GM21619 (cell line): ENCODE measurements around the gene C12orf43.

ENCODE experiments used
- ATAC-seq: cut with Tn5 transposase; IDR thresholded peaks from one replicate; pipeline ENCODE4 v1.9.1; 2021; ENCODE audit not compliant: unreplicated experiment

The C12orf43 gene

DNA sequence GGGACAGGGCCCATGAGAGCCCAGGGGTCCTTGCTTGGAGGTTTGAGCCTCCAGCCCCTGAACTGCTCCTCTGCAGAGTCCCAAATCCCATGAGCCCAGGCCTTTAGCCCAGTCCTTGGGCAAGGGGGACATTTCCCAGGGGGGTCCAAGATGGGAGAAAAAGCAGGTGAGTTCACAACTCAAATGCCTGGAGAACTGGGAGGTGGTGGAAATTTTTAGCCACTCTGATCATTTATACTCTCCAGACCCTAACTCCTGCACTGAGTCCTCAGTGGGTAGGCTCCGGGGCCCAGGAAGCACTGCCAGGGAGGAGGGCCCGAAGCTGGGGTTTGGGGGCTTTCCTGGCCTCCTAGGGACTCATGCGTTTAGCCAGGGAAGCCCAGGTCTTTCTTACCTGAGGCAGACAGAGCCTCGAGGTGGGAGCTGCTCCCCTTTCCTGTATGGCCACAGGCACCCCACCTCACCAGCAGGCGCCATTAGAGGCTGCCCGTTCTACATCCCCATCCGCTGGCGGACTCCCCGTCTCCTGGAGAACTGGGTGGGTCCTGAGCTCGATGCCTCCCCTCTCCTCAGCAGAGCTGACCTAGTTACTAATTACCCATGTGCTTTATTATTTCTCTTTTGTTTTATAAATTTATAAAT lies 36.9 kb downstream of the C12orf43 start:
- ATAC-seq, result no peak

- ATAC-seq, result no peak
Measured at GRCh38 chr12:120978296-120979219, 37.7 kb downstream of the C12orf43 start, which contains the start of gene HNF1A. TSS of gene HNF1A (plus strand) at chr12:120978543. CDS start at chr12:120978769, 226 bp downstream.

GRCh38 chr12:120977531-120978295 lies 38.6 kb downstream of the C12orf43 start:
- ATAC-seq, result no peak

DNA sequence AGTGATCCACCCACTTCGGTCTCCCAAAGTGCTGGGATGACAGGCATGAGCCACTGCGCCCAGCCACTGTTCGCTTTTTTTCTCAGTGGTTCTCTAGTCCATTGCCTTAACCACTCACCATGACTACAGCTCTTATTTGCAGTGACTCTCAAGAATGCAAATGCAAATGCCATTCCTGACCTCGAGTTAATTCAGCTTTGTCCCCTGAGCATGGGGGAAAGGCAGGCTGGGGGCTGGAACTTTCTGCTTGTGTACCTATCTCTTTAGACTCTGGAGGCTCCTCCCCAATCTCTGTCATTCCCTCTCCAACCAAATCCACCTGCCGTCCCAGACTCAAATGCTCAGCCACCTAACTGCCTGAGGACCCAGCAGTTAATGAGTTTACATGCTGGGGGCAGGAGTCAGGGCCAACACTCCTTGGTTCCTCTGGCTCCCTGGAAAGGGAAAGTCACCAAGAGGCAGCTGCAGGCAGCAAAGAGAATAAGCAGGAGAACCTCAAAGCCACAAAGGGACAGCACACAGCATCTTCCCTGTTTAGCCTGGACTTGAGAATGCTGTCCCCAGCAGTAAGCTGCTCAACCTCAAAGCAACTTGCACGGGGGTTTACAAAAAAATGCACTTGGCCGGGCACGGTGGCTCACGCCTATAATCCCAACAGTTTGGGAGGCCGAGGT lies 43.3 kb downstream of the C12orf43 start:
- ATAC-seq, result no peak

DNA sequence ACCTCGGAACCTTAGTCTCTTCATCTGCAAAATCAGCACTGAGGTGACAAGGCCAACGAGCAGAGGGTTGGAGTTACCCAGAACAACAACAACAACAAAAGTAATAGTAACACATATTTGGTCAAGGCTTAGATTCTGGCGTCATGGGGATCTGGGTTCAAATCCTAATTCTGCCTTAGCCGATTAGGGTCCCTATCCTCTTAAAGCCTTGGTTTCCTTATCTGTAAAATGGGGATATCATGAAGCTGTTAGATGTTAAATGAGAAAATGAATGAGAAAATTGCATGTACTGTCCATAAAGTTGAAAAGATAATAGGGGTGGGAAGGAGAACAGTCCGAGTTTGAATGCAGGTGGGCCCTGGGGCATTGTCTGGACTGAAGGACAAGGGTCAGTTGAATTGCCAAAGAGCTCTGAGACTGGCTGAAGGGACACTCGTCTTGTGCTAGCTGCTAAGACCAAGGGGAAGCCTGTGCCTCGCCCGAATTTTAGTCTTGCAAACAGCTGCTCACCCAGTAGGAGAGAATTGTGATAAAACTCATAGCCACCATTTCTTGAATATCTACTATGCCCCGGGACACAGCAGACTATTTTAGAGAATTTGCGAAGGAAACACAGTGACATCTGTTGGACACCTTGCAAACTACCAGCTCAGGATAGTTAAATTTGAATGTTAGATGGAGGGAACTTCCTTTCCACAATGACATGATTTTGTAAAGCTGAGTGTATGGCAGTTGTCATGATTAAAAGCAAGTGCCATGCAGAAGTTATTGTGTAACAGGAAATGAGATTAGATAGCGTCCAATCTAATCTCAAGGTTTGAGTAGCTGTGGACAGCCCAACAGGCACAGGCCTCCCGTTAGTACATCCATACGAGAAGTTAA lies 44.7 kb downstream of the C12orf43 start:
- no peak for ATAC-seq

DNA sequence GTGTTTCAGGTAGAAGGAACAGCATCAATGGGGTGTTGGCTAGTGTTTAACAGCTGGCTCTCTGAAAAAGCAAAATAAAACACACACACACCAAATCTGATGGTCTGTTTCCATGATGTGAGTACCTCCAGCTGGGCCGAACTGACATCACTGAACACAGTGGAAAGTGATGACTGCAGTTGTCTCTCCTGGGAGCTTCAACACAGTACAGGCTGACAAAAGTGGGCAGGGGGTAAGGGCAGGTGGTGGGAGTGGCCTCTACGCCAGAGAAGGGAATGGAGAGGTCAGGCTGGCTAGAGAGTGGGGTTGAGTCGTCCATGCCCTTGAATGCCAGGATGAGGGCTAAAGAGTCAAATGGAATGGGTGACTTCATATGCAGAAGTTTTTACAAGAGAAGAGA lies 46.0 kb downstream of the C12orf43 start:
- no peak for ATAC-seq

- no peak for ATAC-seq
Measured at GRCh38 chr12:120965534-120966091, 50.7 kb downstream of the C12orf43 start.

- ATAC-seq, result no peak
Measured at GRCh38 chr12:120964298-120964697, 52.0 kb downstream of the C12orf43 start.

DNA sequence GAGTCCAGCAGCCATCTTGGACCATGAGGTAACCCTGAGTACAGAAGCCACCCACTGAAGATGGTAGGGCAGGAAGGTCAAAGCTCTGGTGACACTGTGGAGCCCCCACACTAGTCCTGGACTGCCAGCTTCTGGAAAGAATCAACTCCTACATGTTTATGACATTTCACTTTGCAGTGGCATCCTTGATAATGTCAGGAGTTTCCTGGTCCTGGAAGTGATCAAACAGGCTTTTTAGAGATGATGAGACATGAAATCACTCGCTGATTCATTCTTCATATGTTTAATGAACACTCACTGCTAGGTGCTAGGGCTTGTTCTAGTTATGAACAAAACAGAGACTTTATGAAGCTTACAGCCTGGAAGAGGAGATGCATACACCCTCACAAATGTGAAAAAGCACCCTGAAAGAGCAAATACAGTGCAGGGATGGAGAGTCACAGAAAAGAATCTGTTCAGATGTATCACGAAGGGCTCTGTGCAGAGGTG lies 53.7 kb downstream of the C12orf43 start:
- ATAC-seq, result no peak

GRCh38 chr12:120961604-120962531 lies 54.4 kb downstream of the C12orf43 start:
- no peak for ATAC-seq

DNA sequence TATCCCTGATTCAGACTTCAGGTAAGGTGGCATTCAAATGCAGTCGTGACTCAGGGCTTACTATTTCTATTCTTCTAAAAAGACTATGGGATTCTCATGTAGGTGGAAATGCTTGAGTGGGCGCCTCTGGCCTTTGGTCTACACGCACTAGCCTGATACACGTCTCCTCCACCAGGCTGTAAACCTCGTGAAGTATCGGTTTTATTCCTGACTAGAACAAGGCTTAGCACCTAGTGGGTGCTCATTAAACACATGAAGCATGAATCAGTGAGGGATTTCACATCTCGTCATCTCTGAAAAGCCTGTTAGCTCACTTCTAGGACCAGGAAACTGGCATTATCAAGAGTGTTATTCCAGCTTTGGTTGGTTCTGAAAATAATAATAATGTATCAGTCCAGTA lies 55.6 kb downstream of the C12orf43 start:
- ATAC-seq, result peak; percentile 48

DNA sequence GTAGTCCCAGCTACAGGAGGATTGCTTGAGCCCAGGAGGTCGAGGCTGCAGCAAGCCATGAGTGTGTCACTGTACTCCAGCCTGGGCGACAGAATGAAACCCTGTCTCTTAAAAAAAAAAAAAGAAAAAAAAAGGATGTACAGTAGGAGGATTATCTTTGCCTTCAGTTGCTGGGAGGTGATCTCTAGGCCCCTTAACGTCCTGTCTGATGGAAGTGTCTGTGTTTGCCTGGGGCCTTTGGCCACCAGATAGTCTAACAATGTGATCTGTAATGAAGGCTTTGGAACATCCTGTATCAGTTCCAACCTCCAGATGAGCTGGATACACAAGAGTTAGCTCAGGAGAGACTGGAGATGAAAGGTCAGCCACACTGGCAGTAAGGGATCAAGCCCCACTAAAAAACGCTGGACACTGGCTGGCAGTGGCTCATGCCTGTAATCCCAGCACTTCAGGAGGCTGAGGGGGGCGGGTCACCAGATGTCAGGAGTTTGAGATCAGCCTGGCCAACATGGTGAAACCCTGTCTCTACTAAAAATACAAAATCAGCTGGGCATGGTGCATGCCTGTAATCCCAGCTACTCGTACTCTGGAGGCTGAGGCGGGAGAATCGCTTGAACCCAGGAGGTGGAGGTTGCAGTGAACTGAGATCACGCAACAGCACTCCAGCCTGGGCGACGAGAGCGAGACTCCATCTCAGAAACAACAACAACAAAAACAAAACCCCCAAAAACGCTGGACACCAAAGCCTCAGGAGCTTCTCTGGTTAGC lies 57.0 kb downstream of the C12orf43 start:
- no peak for ATAC-seq

DNA sequence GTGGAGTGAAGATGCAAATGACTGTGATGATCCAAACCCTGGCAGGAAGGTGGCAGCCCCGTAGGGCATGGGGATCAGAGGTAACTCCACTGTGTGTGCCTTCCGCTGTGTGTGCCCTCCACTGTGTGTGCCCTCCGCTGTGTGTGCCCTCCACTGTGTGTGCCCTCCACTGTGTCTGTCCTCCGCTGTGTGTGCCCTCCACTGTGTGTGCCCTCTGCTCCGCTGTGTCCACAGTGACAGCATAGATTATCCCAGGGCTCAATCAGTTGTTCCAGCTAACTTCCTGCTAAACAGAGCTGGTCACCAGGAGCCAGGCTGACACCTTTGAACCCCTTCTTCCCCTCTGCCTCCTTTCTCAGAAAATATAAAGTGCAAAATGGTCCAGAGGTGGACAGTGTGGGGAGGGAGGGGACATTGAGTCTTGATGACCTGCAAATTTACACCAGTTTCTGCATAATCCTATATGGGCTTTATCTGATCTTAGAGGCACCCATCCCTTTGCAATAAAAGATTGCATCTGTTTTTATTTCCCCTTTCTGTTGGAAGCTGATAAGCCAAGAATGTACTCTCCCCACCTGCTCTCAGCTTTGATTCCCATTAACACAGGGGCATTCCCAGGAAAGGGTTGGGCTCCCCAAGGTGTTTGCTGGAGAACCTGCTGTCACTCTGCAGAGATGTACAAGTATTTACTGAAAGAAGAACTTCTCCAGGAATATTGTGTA lies 59.5 kb downstream of the C12orf43 start:
- no peak for ATAC-seq

DNA sequence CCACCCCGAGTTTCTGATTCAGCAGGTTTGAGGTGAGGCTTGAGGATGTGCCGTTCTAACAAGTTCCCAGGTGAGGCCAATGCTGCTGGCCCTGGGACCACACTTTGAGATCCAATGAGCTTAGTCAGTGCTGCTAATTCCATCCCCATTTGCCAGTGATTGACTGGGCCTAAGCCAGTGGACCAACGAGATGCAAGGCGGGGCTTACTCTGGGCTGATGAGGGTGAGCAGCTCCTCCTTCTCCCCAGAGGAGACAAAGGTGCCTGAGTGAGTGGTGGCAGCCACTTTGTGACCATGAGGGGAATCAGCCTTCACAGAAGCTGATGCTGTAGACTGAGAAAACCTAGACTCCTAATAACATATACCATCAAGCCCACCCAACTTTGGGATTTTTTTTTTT lies 61.1 kb downstream of the C12orf43 start:
- no peak for ATAC-seq

GRCh38 chr12:120950807-120951206 lies 65.5 kb downstream of the C12orf43 start:
- no peak for ATAC-seq
